HG03097 (cell line): Measurements from ENCODE around the gene SYTL1.

Experiments used
- ATAC-seq: cut with Tn5 transposase; IDR thresholded peaks from one replicate; pipeline ENCODE4 v1.9.1; 2021; ENCODE audit not compliant: unreplicated experiment, low FRiP score

SYTL1 gene

GRCh38 chr1:27399251-27400025 lies 57.6 kb downstream of the SYTL1 start:
- no peak for ATAC-seq

- ATAC-seq, result no peak
Observed at GRCh38 chr1:27400082-27400962, 58.5 kb downstream of the SYTL1 start.

GRCh38 chr1:27400963-27401341 lies 59.1 kb downstream of the SYTL1 start:
- ATAC-seq, result no peak

GRCh38 chr1:27402349-27402754 lies 60.5 kb downstream of the SYTL1 start:
- no peak for ATAC-seq

GRCh38 chr1:27403065-27403726 lies 61.4 kb downstream of the SYTL1 start:
- ATAC-seq, result no peak
